Loucy (cell line): ENCODE measurements around the gene SHANK3.

ENCODE experiments used
- H2AFZ ChIP-seq: fragments of 200-600 bp; sonication (generic); 2 replicates; pipeline ENCODE4 v1.6.0; 2016; ENCODE audit warnings: antibody characterized with exemption, mild to moderate bottlenecking, low read length, moderate library complexity
- H3F3A ChIP-seq: fragments of 200-600 bp; 2 replicates; pipeline ENCODE4 v1.6.0; 2016; ENCODE audit warnings: antibody characterized with exemption, low read depth, mild to moderate bottlenecking
- H3K27me3 ChIP-seq: fragments of 200-600 bp; sonication (generic); 2 replicates; pipeline ENCODE4 v1.6.1; 2014; ENCODE audit warnings: low read length, mild to moderate bottlenecking; ENCODE audit not compliant: insufficient read depth, poor library complexity, severe bottlenecking
- H3K36me3 ChIP-seq: fragments of 200-600 bp; sonication (generic); 2 replicates; pipeline ENCODE4 v1.6.1; 2016; ENCODE audit warnings: low read length; ENCODE audit not compliant: insufficient read depth
- H3K4me1 ChIP-seq: fragments of 200-600 bp; sonication (generic); 2 replicates; pipeline ENCODE4 v1.5.1; 2014; ENCODE audit warnings: low read length, mild to moderate bottlenecking; ENCODE audit not compliant: insufficient read depth, poor library complexity, severe bottlenecking
- H3K4me2 ChIP-seq: fragments of 200-600 bp; sonication (generic); 2 replicates; pipeline ENCODE4 v1.6.0; 2014; ENCODE audit warnings: antibody characterized with exemption, low read length, low read depth, mild to moderate bottlenecking; ENCODE audit not compliant: poor library complexity, severe bottlenecking
- H3K4me3 ChIP-seq: fragments of 200-600 bp; sonication (generic); 2 replicates; pipeline ENCODE4 v1.5.1; 2014; ENCODE audit warnings: low read length, mild to moderate bottlenecking, mixed read lengths; ENCODE audit not compliant: poor library complexity, severe bottlenecking
- H3K79me2 ChIP-seq: fragments of 200-600 bp; sonication (generic); 2 replicates; pipeline ENCODE4 v1.6.1; 2014; ENCODE audit warnings: low read length; ENCODE audit not compliant: insufficient read depth
- H3K9ac ChIP-seq: fragments of 200-600 bp; sonication (generic); 2 replicates; pipeline ENCODE4 v1.6.0; 2014; ENCODE audit warnings: mild to moderate bottlenecking, low read depth, low read length, moderate library complexity; ENCODE audit not compliant: poor library complexity, severe bottlenecking
- H3K9me2 ChIP-seq: fragments of 200-600 bp; sonication (generic); replicated peaks from 2 replicates; pipeline ENCODE4 v1.6.1; 2016; ENCODE audit warnings: low read depth, low read length, mixed read lengths
- H3K9me3 ChIP-seq: fragments of 200-600 bp; sonication (generic); 2 replicates; pipeline ENCODE4 v1.6.1; 2014; ENCODE audit warnings: mild to moderate bottlenecking, antibody characterized with exemption, low read length, low read depth; ENCODE audit not compliant: insufficient read depth
- H4K20me1 ChIP-seq: fragments of 200-600 bp; sonication (generic); 2 replicates; pipeline ENCODE4 v1.6.0; 2014; ENCODE audit warnings: antibody characterized with exemption, low read length, mild to moderate bottlenecking; ENCODE audit not compliant: insufficient read depth, poor library complexity, severe bottlenecking
- EZH2phosphoT487 ChIP-seq: fragments of 200-600 bp; IDR thresholded peaks from 2 replicates; pipeline ENCODE4 v1.6.1; 2018; ENCODE audit warnings: antibody characterized with exemption, mild to moderate bottlenecking, moderate library complexity, borderline replicate concordance
- TF ChIP-seq, protein P1 (sequence below): fragments of 200-600 bp; sonication (generic); conservative IDR thresholded peaks from 2 replicates; pipeline ENCODE4 v1.5.1; 2014; ENCODE audit warnings: mild to moderate bottlenecking, antibody characterized with exemption, low read length

Gene SHANK3

DNA sequence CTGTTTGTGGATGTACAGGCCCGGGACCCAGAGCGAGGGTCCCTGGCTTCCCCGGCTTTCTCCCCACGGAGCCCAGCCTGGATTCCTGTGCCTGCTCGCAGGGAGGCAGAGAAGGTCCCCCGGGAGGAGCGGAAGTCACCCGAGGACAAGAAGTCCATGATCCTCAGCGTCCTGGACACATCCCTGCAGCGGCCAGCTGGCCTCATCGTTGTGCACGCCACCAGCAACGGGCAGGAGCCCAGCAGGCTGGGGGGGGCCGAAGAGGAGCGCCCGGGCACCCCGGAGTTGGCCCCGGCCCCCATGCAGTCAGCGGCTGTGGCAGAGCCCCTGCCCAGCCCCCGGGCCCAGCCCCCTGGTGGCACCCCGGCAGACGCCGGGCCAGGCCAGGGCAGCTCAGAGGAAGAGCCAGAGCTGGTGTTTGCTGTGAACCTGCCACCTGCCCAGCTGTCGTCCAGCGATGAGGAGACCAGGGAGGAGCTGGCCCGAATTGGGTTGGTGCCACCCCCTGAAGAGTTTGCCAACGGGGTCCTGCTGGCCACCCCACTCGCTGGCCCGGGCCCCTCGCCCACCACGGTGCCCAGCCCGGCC is 48.7 kb downstream of the SHANK3 start:
- Histone ChIP-seq H4K20me1 (no peaks in the 10 kb centered on the region), H2AFZ (no peak overlapping the region), H3K9ac (no peak overlapping the region), H3F3A (no peaks in the 10 kb centered on the region), H3K4me1 (no peaks in the 10 kb centered on the region), H3K9me3 (no peaks in the 10 kb centered on the region), H3K27me3 (no peaks in the 10 kb centered on the region), H3K9me2 (no peaks in the 10 kb centered on the region), H3K36me3 (peaks cover 10% of the 10 kb centered on the region; the same call in 1 of the 2 replicates), H3K79me2 (no peaks in the 10 kb centered on the region), H3K4me2 (no peak overlapping the region), H3K4me3 (no peak overlapping the region)
- TF ChIP-seq, protein P1, sequence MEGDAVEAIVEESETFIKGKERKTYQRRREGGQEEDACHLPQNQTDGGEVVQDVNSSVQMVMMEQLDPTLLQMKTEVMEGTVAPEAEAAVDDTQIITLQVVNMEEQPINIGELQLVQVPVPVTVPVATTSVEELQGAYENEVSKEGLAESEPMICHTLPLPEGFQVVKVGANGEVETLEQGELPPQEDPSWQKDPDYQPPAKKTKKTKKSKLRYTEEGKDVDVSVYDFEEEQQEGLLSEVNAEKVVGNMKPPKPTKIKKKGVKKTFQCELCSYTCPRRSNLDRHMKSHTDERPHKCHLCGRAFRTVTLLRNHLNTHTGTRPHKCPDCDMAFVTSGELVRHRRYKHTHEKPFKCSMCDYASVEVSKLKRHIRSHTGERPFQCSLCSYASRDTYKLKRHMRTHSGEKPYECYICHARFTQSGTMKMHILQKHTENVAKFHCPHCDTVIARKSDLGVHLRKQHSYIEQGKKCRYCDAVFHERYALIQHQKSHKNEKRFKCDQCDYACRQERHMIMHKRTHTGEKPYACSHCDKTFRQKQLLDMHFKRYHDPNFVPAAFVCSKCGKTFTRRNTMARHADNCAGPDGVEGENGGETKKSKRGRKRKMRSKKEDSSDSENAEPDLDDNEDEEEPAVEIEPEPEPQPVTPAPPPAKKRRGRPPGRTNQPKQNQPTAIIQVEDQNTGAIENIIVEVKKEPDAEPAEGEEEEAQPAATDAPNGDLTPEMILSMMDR: no peak
- no peak for TF ChIP-seq EZH2phosphoT487

DNA sequence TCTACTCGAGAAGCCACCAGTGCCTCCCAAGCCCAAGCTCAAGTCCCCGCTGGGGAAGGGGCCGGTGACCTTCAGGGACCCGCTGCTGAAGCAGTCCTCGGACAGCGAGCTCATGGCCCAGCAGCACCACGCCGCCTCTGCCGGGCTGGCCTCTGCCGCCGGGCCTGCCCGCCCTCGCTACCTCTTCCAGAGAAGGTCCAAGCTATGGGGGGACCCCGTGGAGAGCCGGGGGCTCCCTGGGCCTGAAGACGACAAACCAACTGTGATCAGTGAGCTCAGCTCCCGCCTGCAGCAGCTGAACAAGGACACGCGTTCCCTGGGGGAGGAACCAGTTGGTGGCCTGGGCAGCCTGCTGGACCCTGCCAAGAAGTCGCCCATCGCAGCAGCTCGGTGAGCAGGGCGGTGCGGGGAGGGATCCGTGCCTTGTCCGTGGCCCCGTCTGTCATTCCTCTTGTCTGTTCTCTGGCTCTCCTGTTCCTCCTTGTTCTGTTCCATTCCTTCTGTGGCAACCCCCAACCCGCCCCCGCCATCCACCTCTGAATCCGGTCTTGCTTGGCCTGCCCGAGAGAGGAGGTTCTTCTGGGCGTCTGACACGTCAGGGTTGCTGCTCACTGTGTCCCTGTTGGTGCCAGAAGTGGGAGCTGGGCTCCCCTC is 49.6 kb downstream of the SHANK3 start:
- Histone ChIP-seq H4K20me1 (no peaks in the 10 kb centered on the region), H3K27me3 (no peaks in the 10 kb centered on the region), H3K4me2 (no peak overlapping the region), H3K36me3 (peaks cover 10% of the 10 kb centered on the region; the same call in 1 of the 2 replicates), H3K9me2 (no peaks in the 10 kb centered on the region), H3K4me1 (no peaks in the 10 kb centered on the region), H3K4me3 (no peak overlapping the region), H3K9ac (no peak overlapping the region), H3K79me2 (no peaks in the 10 kb centered on the region), H2AFZ (no peak overlapping the region), H3F3A (no peaks in the 10 kb centered on the region), H3K9me3 (no peaks in the 10 kb centered on the region)
- no peak for TF ChIP-seq EZH2phosphoT487
- TF ChIP-seq, protein P1: no peak
